ENCODE results near the gene ST7L.

GRCh38 chr1:112536561-112536960 is 82.4 kb downstream of the ST7L start:
- TF ChIP-seq ZBTB17 (CRISPR knock-in tag; IDR thresholded peaks at IDR 0.05), result no peak
- TF ChIP-seq POLR2AphosphoS5 (IDR thresholded peaks at IDR 0.05; ENCODE audit: control insufficient read depth, insufficient read depth, low read depth, low read length), result no peak
- TF ChIP-seq ELF1 (tag; IDR thresholded peaks at IDR 0.05), result no peak

Measured in K562 (cell line).